ENCODE data around the gene ATP5PF. TPM values are rescaled to one million over a fixed set of nuclear protein-coding genes. Genes with fewer than 3 reads are reported as not detected.
A peak's percentile ranks its signal among the peaks of the same experiment; 100 is the strongest.

Gene ATP5PF
- total RNA-seq, 1 experiment from 2014 or later, result 156 TPM

DNA sequence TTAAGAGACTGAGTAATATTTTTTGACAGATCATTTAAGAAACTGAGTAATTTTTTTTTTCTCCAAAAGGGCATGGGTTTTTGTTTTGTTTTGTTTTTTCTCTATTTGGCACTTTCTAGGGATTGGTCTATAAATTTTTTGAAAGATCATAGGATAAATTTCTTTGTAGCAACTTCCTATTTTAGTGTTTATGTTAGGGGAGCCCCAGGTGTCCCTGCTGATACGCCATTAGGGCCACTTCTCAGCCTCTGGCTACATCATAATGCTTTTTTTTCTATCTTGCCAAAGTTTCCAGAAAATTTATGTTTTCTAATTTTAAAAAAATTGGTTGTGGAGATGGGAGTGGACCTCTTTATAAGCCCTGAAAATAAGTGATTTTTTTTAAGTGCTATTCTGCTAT is 2.7 kb upstream of the ATP5PF start:
- Mint-ChIP-seq H3K27me3 (ENCODE audit: insufficient read depth, unreplicated experiment) (no peaks in the 10 kb centered on the region), H3K27ac (ENCODE audit: unreplicated experiment) (no peak overlapping the region), H3K4me3 (ENCODE audit: unreplicated experiment) (no peak overlapping the region), H3K4me1 (ENCODE audit: low read depth, unreplicated experiment) (peaks cover 5% of the 10 kb centered on the region), H3K9me3 (ENCODE audit: unreplicated experiment) (no peaks in the 10 kb centered on the region), H3K36me3 (ENCODE audit: insufficient read depth, unreplicated experiment) (peaks cover 38% of the 10 kb centered on the region)
- H3K4me3 ChIP-seq (ENCODE audit: low read depth, low read length), result no peak overlapping the region
- ChIA-PET POLR2A (no interaction called here), CTCF (no interaction called here)
- BruUV-seq (replicated peaks), result no TSS peak
- intact Hi-C loops (cut with micrococcal nuclease; ENCODE audit: unreplicated experiment), result loop anchor here (5.0 to 10.0 kb wide), 2 partner anchors 65 to 427 kb away; no protein-coding TSS in a partner anchor
- no peaks in the 10 kb centered on the region for H3K36me3 ChIP-seq (ENCODE audit: control insufficient read depth, insufficient read depth, low read length)
- TF ChIP-seq CTCF (IDR thresholded peaks at IDR 0.05; ENCODE audit: insufficient read depth in 1 of 2, low read depth in 1 of 2, low read length in 1 of 2, severe bottlenecking in 1 of 2, unreplicated experiment in 1 of 2), result no peak
- H3K27me3 ChIP-seq (replicated peaks; ENCODE audit: control insufficient read depth, insufficient read depth, low read length), result no peaks in the 10 kb centered on the region
- DNase-seq, result no peak
- H3K4me1 ChIP-seq, result peaks cover 7% of the 10 kb centered on the region; the same call in 1 of the 2 replicates
- H3K9me3 ChIP-seq, result no peaks in the 10 kb centered on the region

DNA sequence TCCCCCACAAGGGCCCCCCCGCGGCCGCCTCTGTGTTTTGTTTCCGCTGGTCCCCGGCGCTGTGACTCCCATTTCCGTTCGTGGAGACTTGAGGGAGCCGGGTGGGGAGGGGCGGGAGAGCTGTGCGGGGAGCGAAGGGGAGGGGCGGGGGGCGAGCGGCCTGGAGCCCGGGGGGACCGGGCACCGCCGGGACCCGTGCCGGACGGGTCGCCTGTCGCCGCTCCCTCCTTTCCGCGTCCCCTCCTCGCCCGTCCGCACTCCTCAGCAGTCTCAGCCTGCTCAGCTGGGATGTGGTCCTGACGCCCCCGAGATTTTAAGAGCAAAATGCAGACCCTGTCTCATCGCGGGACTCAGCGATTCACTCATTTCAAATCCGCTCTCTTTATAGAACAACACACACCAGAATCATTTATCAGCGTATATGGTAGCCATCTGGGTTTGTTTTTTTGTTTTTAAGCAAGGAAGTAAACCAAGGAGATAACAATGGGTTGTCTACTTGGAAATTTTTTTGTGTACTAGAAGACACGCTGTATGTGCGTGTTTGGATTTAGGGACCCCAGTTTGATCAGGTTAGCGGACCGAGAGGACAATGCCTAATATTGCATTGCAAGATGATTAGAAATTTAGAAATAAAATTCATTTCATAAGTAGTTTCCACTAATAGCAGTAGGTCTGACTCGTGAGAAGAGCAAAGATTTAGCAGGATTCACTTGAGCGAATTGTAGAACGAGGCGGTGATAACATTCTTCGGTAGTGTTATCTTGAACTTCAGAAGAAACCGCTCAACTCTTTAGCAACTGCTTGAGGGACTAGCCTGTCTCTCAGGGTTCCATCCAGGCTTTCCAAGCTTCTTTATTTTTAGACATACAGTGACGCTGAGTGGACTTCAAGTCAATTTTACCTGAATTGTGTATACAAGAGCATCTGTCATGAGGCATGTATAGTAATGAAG is 1.2 kb upstream of the ATP5PF start:
- Mint-ChIP-seq H3K4me3 (ENCODE audit: unreplicated experiment) (peak overlapping the region; percentile 92), H3K9me3 (ENCODE audit: unreplicated experiment) (no peaks in the 10 kb centered on the region), H3K36me3 (ENCODE audit: insufficient read depth, unreplicated experiment) (peaks cover 36% of the 10 kb centered on the region), H3K27me3 (ENCODE audit: insufficient read depth, unreplicated experiment) (no peaks in the 10 kb centered on the region), H3K4me1 (ENCODE audit: low read depth, unreplicated experiment) (no peaks in the 10 kb centered on the region), H3K27ac (ENCODE audit: unreplicated experiment) (peak overlapping the region; percentile 98)
- Histone ChIP-seq H3K27me3 (replicated peaks; ENCODE audit: control insufficient read depth, insufficient read depth, low read length) (no peaks in the 10 kb centered on the region), H3K9me3 (no peaks in the 10 kb centered on the region), H3K4me1 (peaks cover 7% of the 10 kb centered on the region; the same call in 1 of the 2 replicates), H3K4me3 (ENCODE audit: low read depth, low read length) (peak overlapping the region; percentile 60), H3K36me3 (ENCODE audit: control insufficient read depth, insufficient read depth, low read length) (no peaks in the 10 kb centered on the region; the same call in 1 of the 2 replicates)
- TF ChIP-seq CTCF (IDR thresholded peaks at IDR 0.05; ENCODE audit: insufficient read depth in 1 of 2, low read depth in 1 of 2, low read length in 1 of 2, severe bottlenecking in 1 of 2, unreplicated experiment in 1 of 2), result no peak
- intact Hi-C loops (cut with micrococcal nuclease; ENCODE audit: unreplicated experiment), result loop anchor here (5.0 to 10.0 kb wide), 2 partner anchors 66 to 429 kb away; no protein-coding TSS in a partner anchor
- no TSS peak for BruUV-seq (replicated peaks)
- ChIA-PET CTCF (no interaction called here), POLR2A (no interaction called here)
- DNase-seq, result peak; percentile 77 to 88

GRCh38 chr21:25734654-25734903 is 125 bp downstream of the ATP5PF start:
- Histone ChIP-seq H3K36me3 (ENCODE audit: control insufficient read depth, insufficient read depth, low read length) (no peaks in the 10 kb centered on the region; the same call in 1 of the 2 replicates), H3K9me3 (no peaks in the 10 kb centered on the region), H3K27me3 (replicated peaks; ENCODE audit: control insufficient read depth, insufficient read depth, low read length) (no peaks in the 10 kb centered on the region), H3K4me1 (peaks cover 7% of the 10 kb centered on the region; the same call in 1 of the 2 replicates), H3K4me3 (ENCODE audit: low read depth, low read length) (peak overlapping the region; percentile 60)
- CTCF ChIA-PET, result no interaction called here
- no peak for TF ChIP-seq CTCF (IDR thresholded peaks at IDR 0.05; ENCODE audit: insufficient read depth in 1 of 2, low read depth in 1 of 2, low read length in 1 of 2, severe bottlenecking in 1 of 2, unreplicated experiment in 1 of 2)
- H3K27me3 Mint-ChIP-seq (ENCODE audit: insufficient read depth, unreplicated experiment), result no peaks in the 10 kb centered on the region
- H3K9me3 Mint-ChIP-seq (ENCODE audit: unreplicated experiment), result no peaks in the 10 kb centered on the region
- H3K36me3 Mint-ChIP-seq (ENCODE audit: insufficient read depth, unreplicated experiment), result peaks cover 43% of the 10 kb centered on the region
- H3K4me3 Mint-ChIP-seq (ENCODE audit: unreplicated experiment), result peak overlapping the region; percentile 92
- POLR2A ChIA-PET, result no interaction called here
- DNase-seq, result no peak
- H3K4me1 Mint-ChIP-seq (ENCODE audit: low read depth, unreplicated experiment), result no peaks in the 10 kb centered on the region
- intact Hi-C loops (cut with micrococcal nuclease; ENCODE audit: unreplicated experiment), result loop anchor here (1.0 to 10.0 kb wide), 2 partner anchors 127 to 430 kb away; partner anchors contain the start of gene MRPL39
- peak overlapping the region; percentile 98 for H3K27ac Mint-ChIP-seq (ENCODE audit: unreplicated experiment)
- no TSS peak for BruUV-seq (replicated peaks)
